C4-2B (cell line): ENCODE measurements around the gene MYH15.

Experiments used
- CTCF ChIP-seq: fragments of 450-650 bp; conservative IDR thresholded peaks from 2 replicates; pipeline ENCODE4 v1.5.1; 2017; ENCODE audit warnings: mild to moderate bottlenecking
- ZFX ChIP-seq: fragments of 450-650 bp; IDR thresholded peaks from 2 replicates; pipeline ENCODE4 v1.6.1; 2017

- TF ChIP-seq CTCF (no peak), ZFX (no peak)
Observed at GRCh38 chr3:108331792-108332191, 178.6 kb downstream of the MYH15 start.
